HepG2 (cell line): ENCODE measurements around the gene MIF4GD. TPM values are rescaled to one million over a fixed set of nuclear protein-coding genes. Genes with fewer than 3 reads are reported as not detected.

Experiments
- ATAC-seq: fragments of 200-7000 bp; cut with Tn5 transposase; 3 replicates; pipeline ENCODE4 v1.9.1; 2020; ENCODE audit warnings: mild to moderate bottlenecking, moderate library complexity
- BruUV-seq: library from RNA; stranded (reverse); fragments of 400-500 nt; replicated peaks from 2 replicates; lab custom pipeline; 2021; lab: Mats Ljungman, UMichigan
- CTCF ChIA-PET: fragments of 300-600 bp; formaldehyde crosslinking; extraction: SDS; loops from one replicate; lab custom pipeline; 2021; ENCODE audit warnings: low total read pairs, inconsistent platforms, low intra/inter-chr PET ratio; lab: Yijun Ruan, JAX
- POLR2A ChIA-PET: fragments of 350-600 bp; sonication (Branson Sonifier 250); formaldehyde crosslinking; loops from one replicate; lab custom pipeline; 2020; ENCODE audit warnings: antibody characterized with exemption, inconsistent platforms; lab: Yijun Ruan, JAX
- DNase-seq: peaks from one replicate; pipeline ENCODE4 v3.0.0-alpha.2; 2015; ENCODE audit warnings: low spot score
- FAIRE-seq: peaks from 3 replicates; lab custom pipeline; 2011; peaks lifted over from hg19 to GRCh38; lab: Jason Lieb, UNC
- H2AFZ ChIP-seq: one replicate; pipeline ENCODE4 v1.6.1; 2011; ENCODE audit warnings: low read length, inconsistent platforms
- H3K27ac ChIP-seq: fragments of 300-600 bp; 3 replicates; pipeline ENCODE4 v1.8.0; 2011; ENCODE audit warnings: mixed run types, mild to moderate bottlenecking, mixed read lengths, low read length, inconsistent platforms; ENCODE audit not compliant: insufficient read depth; ENCODE audit errors: extremely low read length
- H3K27me3 ChIP-seq, 2 experiments: fragments of 200-600 bp in 1 of 2; 2 replicates in 1 of 2; 3 replicates in 1 of 2; pipeline versions ENCODE4 v1.6.0 to v1.8.0; 2011; ENCODE audit warnings: low read length in 2 of 2, mild to moderate bottlenecking in 2 of 2, moderate library complexity in 2 of 2, inconsistent platforms in 1 of 2; ENCODE audit not compliant: insufficient read depth in 2 of 2, control insufficient read depth in 1 of 2
- H3K36me3 ChIP-seq, 2 experiments: fragments of 200-600 bp in 1 of 2; replicated peaks in 1 of 2; 2 replicates in 1 of 2; 3 replicates in 1 of 2; pipeline versions ENCODE4 v1.5.1 to v1.8.0; 2011; ENCODE audit warnings: low read length in 2 of 2, inconsistent platforms in 1 of 2; ENCODE audit not compliant: insufficient read depth in 2 of 2, control insufficient read depth in 1 of 2
- H3K4me1 ChIP-seq: 2 replicates; pipeline ENCODE4 v1.5.1; 2012; ENCODE audit warnings: low read length, inconsistent platforms; ENCODE audit not compliant: insufficient read depth
- H3K4me2 ChIP-seq: 2 replicates; pipeline ENCODE4 v1.6.0; 2011; ENCODE audit warnings: low read depth, low read length, inconsistent platforms
- H3K4me3 ChIP-seq, 3 experiments: fragments of 200-600 bp in 1 of 3; sonication (generic), shearing (Covaris generic) in 1 of 3; replicated peaks in 1 of 3; 2 replicates each; pipeline ENCODE4 v1.5.1; 2011 to 2016; ENCODE audit warnings: low read length in 3 of 3, inconsistent platforms in 2 of 3, low read depth in 2 of 3, mild to moderate bottlenecking in 2 of 3, control low read depth in 1 of 3, mixed read lengths in 1 of 3; ENCODE audit not compliant: insufficient read depth in 1 of 3
- H3K79me2 ChIP-seq: one replicate; pipeline ENCODE4 v1.6.1; 2011; ENCODE audit warnings: low read length, inconsistent platforms; ENCODE audit not compliant: insufficient read depth
- H3K9ac ChIP-seq: 2 replicates; pipeline ENCODE4 v1.6.0; 2011; ENCODE audit warnings: mild to moderate bottlenecking, low read depth, low read length, inconsistent platforms; ENCODE audit not compliant: insufficient read depth
- H3K9me3 ChIP-seq: 2 replicates; pipeline ENCODE4 v1.5.1; 2012; ENCODE audit warnings: mild to moderate bottlenecking, low read length
- H4K20me1 ChIP-seq: 2 replicates; pipeline ENCODE4 v1.6.0; 2011; ENCODE audit warnings: inconsistent platforms, mild to moderate bottlenecking, low read length, moderate library complexity; ENCODE audit not compliant: insufficient read depth
- ATM ChIP-seq: fragments of 450-650 bp; IDR thresholded peaks from 2 replicates; pipeline ENCODE4 v1.7.1; 2017; ENCODE audit warnings: mild to moderate bottlenecking, borderline replicate concordance
- BRD4 ChIP-seq: sonication (generic); formaldehyde crosslinking; IDR thresholded peaks from 2 replicates; pipeline ENCODE4 v1.4.0; 2020; ENCODE audit warnings: missing genetic modification reagents
- DNMT3B ChIP-seq: conservative IDR thresholded peaks from 2 replicates; pipeline ENCODE4 v1.6.1; 2016; ENCODE audit warnings: missing biosample characterization, control low read depth
- FOXA3 ChIP-seq: IDR thresholded peaks from 2 replicates; pipeline ENCODE4 v1.6.1; 2016; ENCODE audit warnings: missing genetic modification reagents, missing compliant biosample characterization
- GLI4 ChIP-seq: sonication (generic); formaldehyde crosslinking; IDR thresholded peaks from 2 replicates; pipeline ENCODE4 v1.5.1; 2020; ENCODE audit warnings: missing genetic modification reagents, mild to moderate bottlenecking, moderate library complexity, borderline replicate concordance
- HDAC6 ChIP-seq: fragments of 200-600 bp; sonication (generic); IDR thresholded peaks from 2 replicates; pipeline ENCODE4 v1.7.0; 2017; ENCODE audit warnings: mild to moderate bottlenecking, antibody characterized with exemption, low read length, low read depth
- HOXD1 ChIP-seq: sonication (generic); formaldehyde crosslinking; IDR thresholded peaks from 2 replicates; pipeline ENCODE4 v1.5.0; 2020; ENCODE audit warnings: missing genetic modification reagents
- KMT2B ChIP-seq: IDR thresholded peaks from 2 replicates; pipeline ENCODE4 v1.6.1; 2016; ENCODE audit warnings: missing genetic modification reagents, missing compliant biosample characterization
- MAFK ChIP-seq, 2 experiments: IDR thresholded peaks in 1 of 2; conservative IDR thresholded peaks in 1 of 2; 2 replicates each; pipeline ENCODE4 v1.6.1; 2011; ENCODE audit warnings: improper control_type of control experiment in 2 of 2, low read length in 2 of 2
- NCOA1 ChIP-seq: sonication (generic); formaldehyde crosslinking; IDR thresholded peaks from 2 replicates; pipeline ENCODE4 v1.9.0; 2021; ENCODE audit warnings: missing genetic modification reagents
- NCOA2 ChIP-seq: sonication (generic); formaldehyde crosslinking; IDR thresholded peaks from 2 replicates; pipeline ENCODE4 v1.8.0; 2022; ENCODE audit warnings: inconsistent platforms
- NFKB2 ChIP-seq: sonication (generic); formaldehyde crosslinking; IDR thresholded peaks from 2 replicates; pipeline ENCODE4 v1.4.0; 2020; ENCODE audit warnings: missing genetic modification reagents, borderline replicate concordance
- NFKBIZ ChIP-seq: IDR thresholded peaks from 2 replicates; pipeline ENCODE4 v1.6.1; 2018; ENCODE audit warnings: missing genetic modification reagents, missing compliant biosample characterization
- RNF2 ChIP-seq: fragments of 450-650 bp; conservative IDR thresholded peaks from 2 replicates; pipeline ENCODE4 v1.6.1; 2016; ENCODE audit warnings: low read depth
- RNF219 ChIP-seq: sonication (generic); formaldehyde crosslinking; IDR thresholded peaks from 2 replicates; pipeline ENCODE4 v1.5.0; 2020; ENCODE audit warnings: mild to moderate bottlenecking, missing genetic modification reagents
- SOX5 ChIP-seq: IDR thresholded peaks from 2 replicates; pipeline ENCODE4 v1.6.1; 2016; ENCODE audit warnings: borderline replicate concordance
- TAF15 ChIP-seq: fragments of 200-400 bp; formaldehyde crosslinking; IDR thresholded peaks from one replicate; pipeline ENCODE4 v1.6.1; 2018; ENCODE audit warnings: mild to moderate bottlenecking, low read depth, low read length; ENCODE audit not compliant: poor library complexity, severe bottlenecking
- ZEB1 ChIP-seq: IDR thresholded peaks from 2 replicates; pipeline ENCODE4 v1.6.1; 2012; ENCODE audit warnings: mild to moderate bottlenecking, low read depth, inconsistent platforms; ENCODE audit not compliant: insufficient replicate concordance
- ZNF232 ChIP-seq: sonication (generic); formaldehyde crosslinking; IDR thresholded peaks from 2 replicates; pipeline ENCODE4 v1.4.0; 2020; ENCODE audit warnings: missing genetic modification reagents, borderline replicate concordance
- ZNF577 ChIP-seq: sonication (generic); formaldehyde crosslinking; IDR thresholded peaks from 2 replicates; pipeline ENCODE4 v1.4.0; 2020; ENCODE audit warnings: mild to moderate bottlenecking, low read depth, missing genetic modification reagents, borderline replicate concordance
- WGBS: methylation state at CpG from one replicate; pipeline ENCODE4 v1.1.6; 2017; ENCODE audit warnings: low lambda C conversion rate; 5-methylcytosine and 5-hydroxymethylcytosine counted together
- in situ Hi-C: cut with HindIII; loops from 2 replicates; pipeline ENCODE4 v1.10.0; 2017; ENCODE audit warnings: low pct_unique_long_range_greater_than_20kb; ENCODE audit not compliant: extremely low pct_ligation_motif_present
- intact Hi-C: fragments of 100-400 bp; cut with micrococcal nuclease; formaldehyde crosslinking; loops from one replicate; pipeline ENCODE4 v1.10.0; 2022; ENCODE audit not compliant: unreplicated experiment
- polyA plus RNA-seq, 8 experiments: library from polyadenylated mRNA; depleted of rRNA in 3 of 8; stranded (reverse) in 7 of 8; unstranded in 1 of 8; fragments of >200 nt; fragmentation: Illumina TruSeq in 4 of 8; extraction: Trizol in 4 of 8; gene quantifications; 2 replicates each; pipeline versions ENCODE4 v1.2.1 to v1.2.3, GENCODE V29; 2011 to 2016; ENCODE audit warnings: low read depth in 4 of 8, missing spikeins in 1 of 8, mixed read lengths in 1 of 8; ENCODE audit not compliant: insufficient read depth in 1 of 8
- total RNA-seq, 5 experiments: library from RNA; depleted of rRNA; stranded (reverse); fragments of >200 nt; fragmentation: Illumina TruSeq; extraction: Trizol; gene quantifications; 2 replicates each; pipeline ENCODE4 v1.2.3, GENCODE V29; 2016; ENCODE audit warnings: low read depth in 1 of 5

MIF4GD gene
- total and polyA plus RNA-seq, 2 of the 13 experiments (the other 11 are each of a cell fraction or from before 2014, with no cell fraction given) = 14.0 to 28.0 TPM

DNA sequence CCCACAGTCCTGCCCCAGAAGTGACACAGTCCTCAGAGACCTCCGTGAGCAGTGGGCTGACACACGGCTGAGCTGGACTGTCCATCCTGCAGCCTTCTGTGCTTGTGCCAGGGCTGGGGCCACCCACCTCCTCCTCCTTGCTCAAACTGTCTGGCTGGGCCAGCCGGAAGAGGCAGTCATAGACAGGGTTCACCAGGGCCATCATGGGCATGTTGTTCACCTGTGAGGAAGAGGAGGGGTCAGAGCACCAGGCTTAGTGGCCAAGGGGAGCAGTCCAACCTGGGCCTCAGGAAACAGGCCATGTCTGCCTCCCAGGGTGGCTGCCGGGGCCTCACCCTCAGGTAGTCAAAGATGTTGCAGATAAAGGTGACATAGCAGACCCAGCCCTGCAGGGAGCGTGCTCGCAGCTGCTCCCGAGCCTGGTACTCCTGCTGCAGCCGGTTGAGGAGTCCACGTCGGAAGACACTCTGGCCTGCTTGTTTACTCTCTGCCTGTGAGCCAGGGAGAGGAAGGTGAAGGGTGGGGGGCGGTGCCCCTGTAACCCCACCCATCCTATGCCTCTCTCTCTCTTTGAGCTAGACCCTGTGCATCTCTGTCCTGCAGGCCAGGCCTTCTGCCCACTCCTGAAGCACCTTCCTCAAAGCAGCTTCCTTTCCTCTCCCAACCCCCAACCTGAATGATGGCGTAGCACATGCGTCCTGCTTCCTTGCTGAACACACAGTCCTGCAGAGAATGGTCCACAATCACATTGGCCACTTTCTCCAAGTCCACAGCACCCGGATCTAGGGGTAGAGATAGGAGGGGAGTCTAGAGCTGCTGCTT lies 3.4 kb downstream of the MIF4GD start:
- Histone ChIP-seq H3K4me1 (peaks cover 52% of the 10 kb centered on the region), H3K27me3 (no peaks in the 10 kb centered on the region), H4K20me1 (no peaks in the 10 kb centered on the region), H3K9me3 (no peaks in the 10 kb centered on the region), H3K4me2 (peak overlapping the region; percentile 57), H3K9ac (no peak overlapping the region), H3K4me3 (peak overlapping the region in 1 of 3 experiments; percentile 45; a peak in 2 of 6 replicates), H3K36me3 (peaks cover 13 to 29% of the 10 kb centered on the region in 2 experiments), H3K79me2 (peaks cover 15% of the 10 kb centered on the region), H2AFZ (no peak overlapping the region), H3K27ac (peak overlapping the region; percentile 34)
- DNase-seq = peak; percentile 86
- peak; percentile 71 for ATAC-seq
- no TSS peak for BruUV-seq
- POLR2A ChIA-PET = interaction anchor here (1.0 to 6.6 kb wide), 9 partner anchors 10 to 162 kb away, joined by 3 to 43 read pairs (median 4); partner anchors contain the start of genes GRB2, SLC25A19 and SUMO2
- intact Hi-C loops = no loop called here
- in situ Hi-C loops = loop anchor here (5.0 kb wide), 1 partner anchor 145 kb away; no protein-coding TSS in a partner anchor
- 29% methylated on average over 12 of the region's 14 CpGs for WGBS
- CTCF ChIA-PET = interaction anchor here (1.5 to 2.0 kb wide), 2 partner anchors 55 to 145 kb away, joined by 4 to 10 read pairs; no protein-coding TSS in a partner anchor
- FAIRE-seq = peak; percentile 93
- TF ChIP-seq RNF219 (CRISPR knock-in tag) (no peak), NFKBIZ (CRISPR knock-in tag) (peak; percentile 60; the same call in 1 of the 2 replicates), NFKB2 (CRISPR knock-in tag) (peak; percentile 40; the same call in 1 of the 2 replicates), ZNF577 (CRISPR knock-in tag) (no peak), FOXA3 (peak; percentile 98), SOX5 (CRISPR knock-in tag) (peak; percentile 60; the same call in 1 of the 2 replicates), DNMT3B (CRISPR knock-in tag) (no peak), BRD4 (CRISPR knock-in tag) (no peak), MAFK (conservative IDR thresholded peaks at IDR 0.05 in 1 of 2, IDR thresholded peaks at IDR 0.05 in 1 of 2; ENCODE audit: low read length in 2 of 2) (no peak), HDAC6 (no peak), KMT2B (CRISPR knock-in tag) (no peak), ZEB1 (peak; percentile 50), NCOA2 (CRISPR knock-in tag) (peak; percentile 20; the same call in 1 of the 2 replicates), HOXD1 (CRISPR knock-in tag) (no peak), ZNF232 (no peak), GLI4 (CRISPR knock-in tag) (peak; percentile 76; the same call in 1 of the 2 replicates), NCOA1 (CRISPR knock-in tag) (no peak), RNF2 (no peak), TAF15 (no peak), ATM (no peak)
